ENCODE results near the gene OSGEP. TPM values are rescaled to one million over a fixed set of nuclear protein-coding genes. Genes with fewer than 3 reads are reported as not detected.

OSGEP gene
- total and polyA plus RNA-seq, 2 experiments from 2014 or later, result 29.0 to 59.5 TPM

- Mint-ChIP-seq H3K36me3 (ENCODE audit: low read depth) (peaks cover 27% of the 10 kb centered on the region), H3K27ac (peak overlapping the region; percentile 43; the same call in 1 of the 2 replicates), H3K4me1 (no peaks in the 10 kb centered on the region), H3K27me3 (ENCODE audit: insufficient read depth, low read depth, poor library complexity) (peaks cover 3% of the 10 kb centered on the region), H3K9me3 (no peaks in the 10 kb centered on the region), H3K4me3 (no peak overlapping the region)
- Histone ChIP-seq H3K27ac (ENCODE audit: low read depth) (no peak overlapping the region), H3K36me3 (ENCODE audit: insufficient read depth) (no peaks in the 10 kb centered on the region; the same call in 1 of the 2 replicates), H2AFZ (no peak overlapping the region), H3K4me1 (ENCODE audit: insufficient read depth) (no peaks in the 10 kb centered on the region), H3K9me2 (ENCODE audit: insufficient read depth) (no peaks in the 10 kb centered on the region), H3K27me3 (ENCODE audit: insufficient read depth) (no peaks in the 10 kb centered on the region), H3K4me3 (no peak overlapping the region), H3K4me2 (no peak overlapping the region), H3F3A (replicated peaks; ENCODE audit: low read depth) (no peaks in the 10 kb centered on the region), H4K20me1 (replicated peaks; ENCODE audit: insufficient read depth) (peaks cover 3% of the 10 kb centered on the region; the same call in 1 of the 2 replicates), H3K79me2 (replicated peaks; ENCODE audit: insufficient read depth) (no peaks in the 10 kb centered on the region)
- TF ChIP-seq STAT1 (IDR thresholded peaks at IDR 0.05; ENCODE audit: unreplicated experiment), result no peak
- TF ChIP-seq ZNF331 (CRISPR knock-in tag; IDR thresholded peaks at IDR 0.05; ENCODE audit: low read depth), result no peak
- TF ChIP-seq POLR2AphosphoS5 (IDR thresholded peaks at IDR 0.05; ENCODE audit: low read depth), result no peak
- DNase-seq (ENCODE audit: low spot score) (no peak), ATAC-seq (no peak)
Observed at GRCh38 chr14:20400589-20400964, 54.0 kb downstream of the OSGEP start.

- Histone ChIP-seq H3K4me2 (no peak overlapping the region), H3F3A (replicated peaks; ENCODE audit: low read depth) (no peaks in the 10 kb centered on the region), H2AFZ (no peak overlapping the region), H3K27me3 (ENCODE audit: insufficient read depth) (no peaks in the 10 kb centered on the region), H3K27ac (ENCODE audit: low read depth) (no peak overlapping the region), H3K79me2 (replicated peaks; ENCODE audit: insufficient read depth) (no peaks in the 10 kb centered on the region), H3K4me1 (ENCODE audit: insufficient read depth) (no peaks in the 10 kb centered on the region), H3K9me2 (ENCODE audit: insufficient read depth) (no peaks in the 10 kb centered on the region), H4K20me1 (replicated peaks; ENCODE audit: insufficient read depth) (no peaks in the 10 kb centered on the region), H3K36me3 (ENCODE audit: insufficient read depth) (no peaks in the 10 kb centered on the region; the same call in none of the 2 replicates), H3K4me3 (no peak overlapping the region)
- DNase-seq (ENCODE audit: low spot score), result no peak
- H3K4me1 Mint-ChIP-seq, result no peaks in the 10 kb centered on the region
- no peak overlapping the region for H3K4me3 Mint-ChIP-seq
- ATAC-seq, result no peak
- peaks cover 2% of the 10 kb centered on the region for H3K27me3 Mint-ChIP-seq (ENCODE audit: insufficient read depth, low read depth, poor library complexity)
- no peak overlapping the region for H3K27ac Mint-ChIP-seq
- peaks cover 12% of the 10 kb centered on the region for H3K36me3 Mint-ChIP-seq (ENCODE audit: low read depth)
- no peaks in the 10 kb centered on the region for H3K9me3 Mint-ChIP-seq
- TF ChIP-seq REST (IDR thresholded peaks at IDR 0.05; ENCODE audit: unreplicated experiment) (no peak), EZH2 (IDR thresholded peaks at IDR 0.05; ENCODE audit: low read depth, unreplicated experiment) (no peak), POLR2AphosphoS5 (IDR thresholded peaks at IDR 0.05; ENCODE audit: low read depth) (no peak), ZNF462 (CRISPR knock-in tag; IDR thresholded peaks at IDR 0.05) (no peak), CREB1 (CRISPR knock-in tag; IDR thresholded peaks at IDR 0.05; ENCODE audit: low read depth) (no peak), ZNF114 (CRISPR knock-in tag; IDR thresholded peaks at IDR 0.05) (no peak), ZNF331 (CRISPR knock-in tag; IDR thresholded peaks at IDR 0.05; ENCODE audit: low read depth) (no peak), CTCF (conservative IDR thresholded peaks at IDR 0.05; ENCODE audit: low read depth in 2 of 2) (no peak), STAT1 (IDR thresholded peaks at IDR 0.05; ENCODE audit: unreplicated experiment) (no peak), NANOG (IDR thresholded peaks at IDR 0.05; ENCODE audit: borderline replicate concordance) (no peak), EZH2phosphoT487 (IDR thresholded peaks at IDR 0.05; ENCODE audit: unreplicated experiment) (no peak)
Observed at GRCh38 chr14:20397511-20397910, 57.1 kb downstream of the OSGEP start.

Measured in GM23338 (cell line).